PC-9 (cell line): ENCODE measurements around the gene SRSF12. TPM values are rescaled to one million over a fixed set of nuclear protein-coding genes. Genes with fewer than 3 reads are reported as not detected.

Source experiments
- BruUV-seq: library from RNA; stranded (reverse); fragments of 400-500 nt; replicated peaks from 2 replicates; lab custom pipeline; 2021; lab: Mats Ljungman, UMichigan
- CTCF ChIA-PET: fragments of 300-600 bp; sonication (Branson Sonifier 250); formaldehyde crosslinking; loops from one replicate; lab custom pipeline; 2022; ENCODE audit warnings: antibody characterized with exemption; lab: Charles Lee
- POLR2A ChIA-PET: fragments of 300-600 bp; sonication (Branson Sonifier 250); formaldehyde crosslinking; loops from one replicate; lab custom pipeline; 2022; ENCODE audit warnings: antibody characterized with exemption; ENCODE audit not compliant: unreplicated experiment; lab: Charles Lee
- DNase-seq, 2 experiments: peaks; one replicate each; pipeline versions ENCODE4 v3.0.0 to v3.0.0-alpha.2; 2015 to 2022; ENCODE audit warnings: mixed read lengths in 1 of 2
- H2AFZ ChIP-seq: fragments of 200-600 bp; sonication (generic); 2 replicates; pipeline ENCODE4 v1.8.1; 2017; ENCODE audit warnings: antibody characterized with exemption
- H3F3A ChIP-seq: fragments of 200-600 bp; sonication (generic); 2 replicates; pipeline ENCODE4 v1.8.1; 2017; ENCODE audit warnings: antibody characterized with exemption, mild to moderate bottlenecking, low read depth; ENCODE audit not compliant: insufficient read depth
- H3K27ac ChIP-seq: fragments of 200-600 bp; sonication (generic); 2 replicates; pipeline ENCODE4 v1.6.1; 2016; ENCODE audit warnings: mixed run types
- H3K27me3 ChIP-seq: fragments of 200-600 bp; sonication (generic); 2 replicates; pipeline ENCODE4 v1.6.1; 2016; ENCODE audit warnings: low read depth, mixed run types; ENCODE audit not compliant: insufficient read depth
- H3K36me3 ChIP-seq: fragments of 200-600 bp; sonication (generic); 2 replicates; pipeline ENCODE4 v1.6.1; 2016; ENCODE audit warnings: low read depth, mixed run types
- H3K4me1 ChIP-seq: fragments of 200-600 bp; sonication (generic); replicated peaks from 2 replicates; pipeline ENCODE4 v1.6.1; 2016; ENCODE audit warnings: mixed run types; ENCODE audit not compliant: insufficient read depth
- H3K4me2 ChIP-seq: fragments of 200-600 bp; sonication (generic); 2 replicates; pipeline ENCODE4 v1.6.1; 2017; ENCODE audit warnings: mixed run types
- H3K4me3 ChIP-seq: fragments of 200-600 bp; sonication (generic); 2 replicates; pipeline ENCODE4 v1.6.1; 2016; ENCODE audit warnings: mixed run types
- H3K79me2 ChIP-seq: fragments of 200-600 bp; sonication (generic); 2 replicates; pipeline ENCODE4 v1.6.1; 2017; ENCODE audit warnings: low read depth, mixed run types
- H3K9me2 ChIP-seq: fragments of 200-600 bp; sonication (generic); 2 replicates; pipeline ENCODE4 v1.8.1; 2017; ENCODE audit warnings: mild to moderate bottlenecking; ENCODE audit not compliant: insufficient read depth
- H3K9me3 ChIP-seq: fragments of 200-600 bp; sonication (generic); 2 replicates; pipeline ENCODE4 v1.8.1; 2016; ENCODE audit warnings: low read depth; ENCODE audit not compliant: insufficient read depth
- H4K20me1 ChIP-seq: fragments of 200-600 bp; sonication (generic); 2 replicates; pipeline ENCODE4 v1.8.1; 2017; ENCODE audit not compliant: insufficient read depth
- CTCF ChIP-seq: fragments of 200-600 bp; sonication (generic); conservative IDR thresholded peaks from 2 replicates; pipeline ENCODE4 v1.6.1; 2017; ENCODE audit warnings: mixed run types, antibody characterized with exemption, mild to moderate bottlenecking, moderate library complexity
- EZH2 ChIP-seq: fragments of 200-600 bp; sonication (generic); IDR thresholded peaks from 2 replicates; pipeline ENCODE4 v1.8.0; 2017; ENCODE audit warnings: antibody characterized with exemption, low read depth
- intact Hi-C: fragments of 100-400 bp; cut with micrococcal nuclease; formaldehyde crosslinking; loops from one replicate; pipeline ENCODE4 v1.10.0; 2022; ENCODE audit not compliant: unreplicated experiment
- total RNA-seq: library from RNA; stranded (reverse); gene quantifications from 2 replicates; pipeline ENCODE4 v1.2.3, GENCODE V29; 2021

Gene SRSF12
- total RNA-seq, 1 experiment from 2014 or later = not detected

GRCh38 chr6:89122625-89123024 lies 4.8 kb upstream of the SRSF12 start:
- DNase-seq = peak in 1 of 2 experiments; percentile 45
- H3K27ac ChIP-seq = no peak overlapping the region

GRCh38 chr6:89121934-89122333 lies 4.1 kb upstream of the SRSF12 start:
- H3K4me3 ChIP-seq = no peak overlapping the region
- intact Hi-C loops = loop anchor here (1.0 to 2.0 kb wide), 3 partner anchors 120 to 247 kb away; no protein-coding TSS in a partner anchor
- no peaks in the 10 kb centered on the region for H3K4me1 ChIP-seq
- no peaks in the 10 kb centered on the region for H3F3A ChIP-seq
- H3K36me3 ChIP-seq = no peaks in the 10 kb centered on the region
- ChIA-PET CTCF (no interaction called here), POLR2A (no interaction called here)
- no peak overlapping the region for H2AFZ ChIP-seq
- no peak for DNase-seq
- H3K9me2 ChIP-seq = no peaks in the 10 kb centered on the region
- H3K4me2 ChIP-seq = no peak overlapping the region
- no peaks in the 10 kb centered on the region for H3K79me2 ChIP-seq
- 0 out of 2 replicates have a peak, but pooled peaks cover 4% of the 10 kb centered on the region for H3K27me3 ChIP-seq
- H3K9me3 ChIP-seq = no peaks in the 10 kb centered on the region
- no TSS peak for BruUV-seq
- no peaks in the 10 kb centered on the region for H4K20me1 ChIP-seq
- TF ChIP-seq CTCF = no peak
- no peak for TF ChIP-seq EZH2
- no peak overlapping the region for H3K27ac ChIP-seq

More at GRCh38 chr6:89122625-89123024, 4.8 kb upstream of the SRSF12 start:
- intact Hi-C loops = loop anchor here (1.0 to 2.0 kb wide), 3 partner anchors 120 to 247 kb away; no protein-coding TSS in a partner anchor
- Histone ChIP-seq H3K9me2 (no peaks in the 10 kb centered on the region), H4K20me1 (no peaks in the 10 kb centered on the region), H3K36me3 (no peaks in the 10 kb centered on the region), H3K4me1 (no peaks in the 10 kb centered on the region), H2AFZ (no peak overlapping the region), H3F3A (no peaks in the 10 kb centered on the region), H3K9me3 (no peaks in the 10 kb centered on the region), H3K79me2 (no peaks in the 10 kb centered on the region), H3K27me3 (no peaks in the 10 kb centered on the region), H3K4me2 (no peak overlapping the region), H3K4me3 (no peak overlapping the region)
- no TSS peak for BruUV-seq
- ChIA-PET CTCF (no interaction called here), POLR2A (no interaction called here)
- TF ChIP-seq EZH2 = no peak
- peak; percentile 60 for TF ChIP-seq CTCF

DNA sequence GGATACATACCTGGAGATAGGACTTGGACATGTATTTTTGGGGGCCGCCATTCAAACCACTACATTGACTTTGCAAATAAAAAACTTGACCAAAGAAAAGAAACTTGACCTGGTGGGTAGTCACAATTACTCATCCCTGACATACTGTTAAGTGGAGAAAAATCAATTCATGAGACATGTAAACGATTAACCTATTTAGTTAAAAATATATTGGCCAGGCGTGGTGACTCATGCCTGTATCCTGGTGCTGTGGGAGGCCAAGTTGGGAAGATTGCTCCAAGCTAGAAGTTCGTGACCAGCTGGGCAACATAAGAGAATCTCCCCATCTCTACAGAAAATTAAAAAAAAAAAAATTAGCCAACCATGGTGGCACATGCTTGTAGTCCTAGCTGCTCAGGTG lies 2.5 kb upstream of the SRSF12 start:
- Histone ChIP-seq H4K20me1 (no peaks in the 10 kb centered on the region), H3K79me2 (no peaks in the 10 kb centered on the region), H3K4me3 (no peak overlapping the region), H2AFZ (no peak overlapping the region), H3K4me1 (no peaks in the 10 kb centered on the region), H3K4me2 (no peak overlapping the region), H3K9me3 (no peaks in the 10 kb centered on the region), H3K27ac (no peak overlapping the region), H3K9me2 (no peaks in the 10 kb centered on the region), H3K27me3 (0 out of 2 replicates have a peak, but pooled peaks cover 4% of the 10 kb centered on the region), H3F3A (no peaks in the 10 kb centered on the region), H3K36me3 (no peaks in the 10 kb centered on the region)
- no peak for DNase-seq
- TF ChIP-seq CTCF (no peak), EZH2 (no peak)
- POLR2A ChIA-PET = no interaction called here
- BruUV-seq = no TSS peak
- intact Hi-C loops = no loop called here
- CTCF ChIA-PET = no interaction called here
